CD14-positive monocyte (primary cell): ENCODE data around the gene STAT3. TPM values are rescaled to one million over a fixed set of nuclear protein-coding genes. Genes with fewer than 3 reads are reported as not detected.
"Not testable (repeated sequence)": the region's sequence is repeated elsewhere in the genome, so short reads cannot be mapped to it uniquely, and the experiment has no call there.

Source experiments
- DNase-seq, 3 donors: peaks; one replicate each; pipeline ENCODE4 v3.0.0-alpha.2; 2011 to 2022
- H2AFZ ChIP-seq: 2 replicates; pipeline ENCODE4 v1.6.0; 2012; ENCODE audit warnings: mild to moderate bottlenecking, low read depth, low read length, inconsistent platforms; ENCODE audit not compliant: insufficient read depth, poor library complexity, severe bottlenecking
- H3K27ac ChIP-seq, 2 donors: 1 replicate in 1 of 2; 2 replicates in 1 of 2; pipeline ENCODE4 v1.5.1; 2012 to 2013; ENCODE audit warnings: low read length in 2 of 2, control low read depth in 1 of 2, inconsistent platforms in 1 of 2, low read depth in 1 of 2, mild to moderate bottlenecking in 1 of 2
- H3K27me3 ChIP-seq, 2 donors: one replicate each; pipeline versions ENCODE4 v1.6.0 to v1.6.1; 2011 to 2013; ENCODE audit warnings: low read length in 2 of 2; ENCODE audit not compliant: control insufficient read depth in 2 of 2, insufficient read depth in 2 of 2
- H3K36me3 ChIP-seq, 2 donors: replicated peaks in 1 of 2; 1 replicate in 1 of 2; 2 replicates in 1 of 2; pipeline versions ENCODE4 v1.5.1 to v1.6.1; 2012 to 2013; ENCODE audit warnings: low read length in 2 of 2, control low read depth in 1 of 2, inconsistent platforms in 1 of 2, mild to moderate bottlenecking in 1 of 2; ENCODE audit not compliant: insufficient read depth in 2 of 2, control insufficient read depth in 1 of 2
- H3K4me1 ChIP-seq, 2 donors: 1 replicate in 1 of 2; 2 replicates in 1 of 2; pipeline versions ENCODE4 v1.5.1 to v1.6.1; 2012 to 2013; ENCODE audit warnings: low read length in 2 of 2, control low read depth in 1 of 2, inconsistent platforms in 1 of 2, mild to moderate bottlenecking in 1 of 2, moderate library complexity in 1 of 2; ENCODE audit not compliant: insufficient read depth in 2 of 2, control insufficient read depth in 1 of 2
- H3K4me2 ChIP-seq: replicated peaks from 2 replicates; pipeline ENCODE3; 2012; ENCODE audit warnings: low read length, moderate library complexity, mild to moderate bottlenecking; ENCODE audit not compliant: poor library complexity, severe bottlenecking; ENCODE audit errors: extremely low read depth
- H3K4me3 ChIP-seq, 3 experiments: fragments of 200-600 bp in 1 of 3; sonication (generic) in 1 of 3; replicated peaks in 1 of 3; 1 replicate in 2 of 3; 2 replicates in 1 of 3; pipeline ENCODE4 v1.5.1; 2011 to 2013; ENCODE audit warnings: low read length in 3 of 3, mild to moderate bottlenecking in 3 of 3, control low read depth in 2 of 3, low read depth in 2 of 3, inconsistent platforms in 1 of 3, moderate library complexity in 1 of 3
- H3K79me2 ChIP-seq: 2 replicates; pipeline ENCODE4 v1.6.0; 2012; ENCODE audit warnings: mild to moderate bottlenecking, control low read depth, inconsistent platforms, low read length, moderate library complexity; ENCODE audit not compliant: insufficient read depth
- H3K9ac ChIP-seq: 2 replicates; pipeline ENCODE4 v1.6.0; 2017; ENCODE audit warnings: low read length, mild to moderate bottlenecking; ENCODE audit not compliant: insufficient read depth, poor library complexity, severe bottlenecking
- H3K9me3 ChIP-seq, 2 donors: replicated peaks in 1 of 2; 1 replicate in 1 of 2; 2 replicates in 1 of 2; pipeline versions ENCODE4 v1.5.1 to v1.6.1; 2012 to 2013; ENCODE audit warnings: low read length in 2 of 2, control low read depth in 1 of 2; ENCODE audit not compliant: control insufficient read depth in 1 of 2, insufficient read depth in 1 of 2
- H4K20me1 ChIP-seq: 2 replicates; pipeline ENCODE4 v1.6.0; 2012; ENCODE audit warnings: mild to moderate bottlenecking, low read length, control low read depth, moderate library complexity; ENCODE audit not compliant: insufficient read depth
- H3K27ac Mint-ChIP-seq, 7 donors: one replicate each; pipeline ENCODE4 v1.8.0; 2020; ENCODE audit warnings: mild to moderate bottlenecking in 7 of 7, mixed read lengths in 7 of 7, moderate library complexity in 6 of 7, inconsistent platforms in 2 of 7
- H3K27me3 Mint-ChIP-seq, 3 donors: one replicate each; pipeline ENCODE4 v1.8.0; 2021 to 2022; ENCODE audit warnings: low read depth in 3 of 3, mild to moderate bottlenecking in 3 of 3, mixed read lengths in 3 of 3, moderate library complexity in 3 of 3, inconsistent platforms in 1 of 3
- H3K36me3 Mint-ChIP-seq, 2 donors: one replicate each; pipeline ENCODE4 v1.8.0; 2020; ENCODE audit warnings: mixed read lengths in 2 of 2, inconsistent platforms in 1 of 2, mild to moderate bottlenecking in 1 of 2
- H3K4me1 Mint-ChIP-seq: one replicate; pipeline ENCODE4 v1.8.0; 2020; ENCODE audit warnings: mild to moderate bottlenecking, mixed read lengths
- H3K4me3 Mint-ChIP-seq, 2 donors: one replicate each; pipeline ENCODE4 v1.8.0; 2020; ENCODE audit warnings: mild to moderate bottlenecking in 2 of 2, mixed read lengths in 2 of 2, moderate library complexity in 1 of 2
- H3K9me3 Mint-ChIP-seq, 7 donors: one replicate each; pipeline ENCODE4 v1.8.0; 2020 to 2022; ENCODE audit warnings: mixed read lengths in 7 of 7, mild to moderate bottlenecking in 6 of 7, moderate library complexity in 6 of 7, inconsistent platforms in 2 of 7
- WGBS: methylation state at CpG from one replicate; pipeline ENCODE4 v1.1.5; 2013; ENCODE audit warnings: missing lambda C conversion rate; ENCODE audit not compliant: insufficient coverage; 5-methylcytosine and 5-hydroxymethylcytosine counted together
- intact Hi-C, 2 donors: fragments of 100-400 bp; cut with micrococcal nuclease; formaldehyde crosslinking; loops; one replicate each; pipeline versions ENCODE4 v1.15.0 to v1.15.1; 2023
- polyA plus RNA-seq, 3 donors: library from polyadenylated mRNA; depleted of rRNA in 1 of 3; unstranded in 2 of 3; stranded (reverse) in 1 of 3; fragments of 300-500 nt in 2 of 3; fragments of >200 nt in 1 of 3; fragmentation: Illumina TruSeq in 2 of 3; gene quantifications; 1 replicate in 2 of 3; 2 replicates in 1 of 3; pipeline ENCODE4 v1.2.3, GENCODE V29; 2012 to 2021
- TF ChIP-seq, protein P1 (sequence below): fragments of 200-600 bp; IDR thresholded peaks from one replicate; pipeline ENCODE4 v1.8.0; 2022; ENCODE audit warnings: antibody characterized with exemption, mild to moderate bottlenecking

Gene STAT3
- polyA plus RNA-seq, 3 donors: 73.0 to 155 (median 110) TPM

DNA sequence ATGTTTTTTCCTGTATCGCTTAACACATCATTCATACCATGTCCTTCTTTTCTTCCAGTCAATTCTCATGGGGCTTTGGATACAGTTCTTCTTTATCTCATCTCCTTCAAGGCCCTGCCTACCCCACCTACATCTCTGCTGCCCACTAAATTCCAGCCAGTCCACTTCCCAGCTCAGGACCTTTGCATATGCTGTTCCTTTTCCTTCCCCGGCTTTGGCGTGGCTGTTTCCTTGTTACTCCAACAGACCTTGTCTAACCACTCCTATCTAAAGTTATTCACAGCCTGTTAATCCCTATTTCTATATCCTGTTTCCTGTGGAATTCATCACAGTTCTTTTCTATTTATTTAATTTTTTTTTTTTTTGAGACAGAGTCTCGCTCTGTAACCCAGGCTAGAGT is 6.6 kb upstream of the STAT3 start:
- Histone ChIP-seq H2AFZ (no peak overlapping the region), H3K9me3 (no peaks in the 10 kb centered on the region), H3K4me1 (no peaks in the 10 kb centered on the region), H3K27ac (no peak overlapping the region), H3K4me3 (no peak overlapping the region), H3K4me2 (no peak overlapping the region), H3K27me3 (no peaks in the 10 kb centered on the region), H4K20me1 (no peaks in the 10 kb centered on the region), H3K79me2 (no peaks in the 10 kb centered on the region), H3K9ac (no peak overlapping the region), H3K36me3 (no peaks in the 10 kb centered on the region)
- Mint-ChIP-seq H3K36me3 (no peaks in the 10 kb centered on the region), H3K27me3 (peaks cover 4 to 6% (median 6%) of the 10 kb centered on the region in 3 donors), H3K27ac (peak overlapping the region in 1 of 7 donors; percentile 85), H3K4me3 (no peak overlapping the region), H3K9me3 (no peaks in the 10 kb centered on the region), H3K4me1 (peaks cover 4% of the 10 kb centered on the region)
- TF ChIP-seq, protein P1, sequence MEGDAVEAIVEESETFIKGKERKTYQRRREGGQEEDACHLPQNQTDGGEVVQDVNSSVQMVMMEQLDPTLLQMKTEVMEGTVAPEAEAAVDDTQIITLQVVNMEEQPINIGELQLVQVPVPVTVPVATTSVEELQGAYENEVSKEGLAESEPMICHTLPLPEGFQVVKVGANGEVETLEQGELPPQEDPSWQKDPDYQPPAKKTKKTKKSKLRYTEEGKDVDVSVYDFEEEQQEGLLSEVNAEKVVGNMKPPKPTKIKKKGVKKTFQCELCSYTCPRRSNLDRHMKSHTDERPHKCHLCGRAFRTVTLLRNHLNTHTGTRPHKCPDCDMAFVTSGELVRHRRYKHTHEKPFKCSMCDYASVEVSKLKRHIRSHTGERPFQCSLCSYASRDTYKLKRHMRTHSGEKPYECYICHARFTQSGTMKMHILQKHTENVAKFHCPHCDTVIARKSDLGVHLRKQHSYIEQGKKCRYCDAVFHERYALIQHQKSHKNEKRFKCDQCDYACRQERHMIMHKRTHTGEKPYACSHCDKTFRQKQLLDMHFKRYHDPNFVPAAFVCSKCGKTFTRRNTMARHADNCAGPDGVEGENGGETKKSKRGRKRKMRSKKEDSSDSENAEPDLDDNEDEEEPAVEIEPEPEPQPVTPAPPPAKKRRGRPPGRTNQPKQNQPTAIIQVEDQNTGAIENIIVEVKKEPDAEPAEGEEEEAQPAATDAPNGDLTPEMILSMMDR: no peak
- whole genome bisulfite sequencing: 94% methylated on average over 3 of the region's 4 CpGs
- intact Hi-C loops: no loop called here
- no peak for DNase-seq

DNA sequence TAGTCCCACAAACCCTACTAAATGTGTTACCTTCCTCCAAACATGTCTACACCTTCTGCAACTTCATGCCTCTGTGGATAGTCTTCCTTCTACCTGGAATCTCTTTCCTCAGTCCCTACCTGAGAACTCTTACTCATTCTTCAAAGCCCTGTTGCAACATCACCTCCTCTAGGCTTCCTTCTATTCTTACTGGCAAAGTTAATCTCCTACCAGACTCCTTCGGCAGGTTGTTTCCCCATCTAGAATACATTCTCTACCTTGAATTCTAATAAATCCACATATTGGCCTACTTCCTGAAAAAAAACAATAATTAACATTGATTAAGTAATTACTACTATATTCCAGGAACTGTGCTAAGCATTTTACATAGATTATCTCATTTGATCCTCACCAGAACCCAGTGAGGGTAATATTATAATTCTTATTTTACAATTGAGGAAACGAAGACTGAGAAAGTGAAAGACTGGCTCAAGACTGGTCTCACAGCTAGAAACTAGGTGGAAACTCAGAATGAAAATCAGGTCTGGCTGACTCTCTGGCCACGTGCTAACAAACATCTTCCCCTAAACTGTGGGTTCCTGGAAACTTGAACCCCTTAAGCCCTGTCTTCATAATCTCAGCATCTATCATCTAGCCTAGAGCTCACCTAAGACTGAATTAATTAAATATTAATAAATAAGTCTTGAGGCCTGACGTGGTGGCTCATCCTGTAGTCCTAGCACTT is 4.6 kb upstream of the STAT3 start:
- no peak overlapping the region for H3K4me3 Mint-ChIP-seq
- H4K20me1 ChIP-seq: peaks cover 1% of the 10 kb centered on the region

DNA sequence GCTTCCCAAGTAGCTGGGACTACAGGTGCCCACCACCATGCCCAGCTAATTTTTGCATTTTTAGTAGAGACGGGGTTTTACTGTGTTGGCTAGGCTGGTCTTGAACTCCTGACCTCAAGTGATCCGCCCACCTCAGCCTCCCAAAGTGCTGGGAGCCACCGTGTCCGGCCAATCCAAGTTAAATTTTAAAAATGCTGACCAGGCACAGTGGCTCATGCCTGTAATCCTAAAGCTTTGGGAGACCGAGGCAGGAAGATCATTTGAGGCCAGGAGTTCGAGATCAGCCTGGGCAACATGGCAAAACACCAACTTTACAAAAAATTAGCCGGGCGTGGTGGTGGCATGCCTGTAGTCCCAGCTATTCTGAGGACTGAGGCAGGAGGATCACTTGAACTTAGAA is 3.2 kb upstream of the STAT3 start:
- H3K79me2 ChIP-seq: peaks cover 19% of the 10 kb centered on the region
- DNase-seq, H3K27me3 ChIP-seq, H3K4me2 ChIP-seq, H2AFZ ChIP-seq, H3K36me3 ChIP-seq, H3K4me3 Mint-ChIP-seq, H3K27ac Mint-ChIP-seq, H3K9me3 Mint-ChIP-seq, H3K9me3 ChIP-seq, H3K4me3 ChIP-seq, H3K36me3 Mint-ChIP-seq, H3K27ac ChIP-seq, H3K27me3 Mint-ChIP-seq, H3K9ac ChIP-seq, intact Hi-C loops: not testable (repeated sequence)
- peaks cover 15% of the 10 kb centered on the region for H4K20me1 ChIP-seq
- WGBS: 93% methylated on average over 4 of the region's 8 CpGs
- H3K4me1 Mint-ChIP-seq: peaks cover 23% of the 10 kb centered on the region
- peaks cover 10 to 17% of the 10 kb centered on the region in 2 donors for H3K4me1 ChIP-seq

More for the DNA sequence above, 4.6 kb upstream of the STAT3 start:
- TF ChIP-seq, protein P1: no peak
- H3K27me3 ChIP-seq: no peaks in the 10 kb centered on the region
- H2AFZ ChIP-seq: no peak overlapping the region
- H3K27me3 Mint-ChIP-seq: peaks cover 3 to 6% (median 4%) of the 10 kb centered on the region in 3 donors
- H3K4me1 ChIP-seq: peaks cover 0 to 8% of the 10 kb centered on the region in 2 donors
- no peak overlapping the region for H3K9ac ChIP-seq
- H3K9me3 Mint-ChIP-seq: no peaks in the 10 kb centered on the region
- H3K4me3 ChIP-seq: no peak overlapping the region
- no peak for DNase-seq
- H3K79me2 ChIP-seq: peaks cover 5% of the 10 kb centered on the region
- H3K36me3 ChIP-seq: no peaks in the 10 kb centered on the region
- no peak overlapping the region for H3K27ac Mint-ChIP-seq
- peaks cover 12% of the 10 kb centered on the region for H3K4me1 Mint-ChIP-seq
- no peak overlapping the region for H3K27ac ChIP-seq
- WGBS: 100% methylated on average over 1 of the region's 4 CpGs
- H3K9me3 ChIP-seq: no peaks in the 10 kb centered on the region
- H3K4me2 ChIP-seq: no peak overlapping the region
- intact Hi-C loops: no loop called here
- no peaks in the 10 kb centered on the region for H3K36me3 Mint-ChIP-seq
